Measurements from ENCODE around the gene TMEM97.
"Not testable (repeated sequence)": the region's sequence is repeated elsewhere in the genome, so short reads cannot be mapped to it uniquely, and the experiment has no call there.

TMEM97 gene

DNA sequence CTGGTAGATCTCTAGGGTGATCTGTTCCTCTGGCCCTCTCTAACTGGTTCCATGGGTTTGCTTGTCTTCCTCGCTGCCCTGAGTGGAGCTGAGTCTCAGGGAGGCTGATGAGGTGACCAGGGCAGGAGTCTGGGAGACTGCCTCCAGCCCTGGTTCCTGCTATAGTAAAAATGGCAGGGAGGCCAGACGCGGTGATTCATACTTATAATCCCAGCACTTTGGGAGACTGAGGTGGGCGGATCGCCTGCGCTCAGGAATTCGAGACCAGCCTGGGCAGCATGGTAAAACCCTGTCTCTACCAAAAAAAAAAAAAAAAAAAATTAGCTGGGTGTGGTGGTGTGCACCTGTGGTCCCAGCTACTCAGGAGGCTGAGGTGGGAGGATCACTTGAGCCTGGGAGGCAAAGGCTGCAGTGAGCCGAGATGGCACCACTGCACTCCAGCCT, 19.8 kb downstream of the TMEM97 start:
- DNase-seq = not testable (repeated sequence)

DNA sequence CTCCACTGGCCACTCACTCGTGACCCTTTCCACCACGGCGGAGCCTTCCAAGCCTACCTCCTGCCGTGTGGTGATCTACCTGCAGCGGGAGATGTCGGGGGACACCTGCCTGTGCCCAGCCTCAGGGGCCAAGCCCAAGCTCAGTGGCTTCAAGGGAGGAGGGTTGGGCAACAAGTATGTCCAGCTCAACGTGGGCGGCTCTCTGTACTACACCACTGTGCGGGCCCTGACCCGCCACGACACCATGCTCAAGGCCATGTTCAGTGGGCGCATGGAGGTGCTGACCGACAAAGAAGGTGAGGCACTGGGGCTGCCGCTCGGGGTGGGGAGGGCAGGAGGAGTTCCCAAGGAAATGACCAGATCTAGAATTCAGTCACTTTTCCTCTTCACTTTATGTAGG, 20.4 kb downstream of the TMEM97 start:
- DNase-seq = no peak

DNA sequence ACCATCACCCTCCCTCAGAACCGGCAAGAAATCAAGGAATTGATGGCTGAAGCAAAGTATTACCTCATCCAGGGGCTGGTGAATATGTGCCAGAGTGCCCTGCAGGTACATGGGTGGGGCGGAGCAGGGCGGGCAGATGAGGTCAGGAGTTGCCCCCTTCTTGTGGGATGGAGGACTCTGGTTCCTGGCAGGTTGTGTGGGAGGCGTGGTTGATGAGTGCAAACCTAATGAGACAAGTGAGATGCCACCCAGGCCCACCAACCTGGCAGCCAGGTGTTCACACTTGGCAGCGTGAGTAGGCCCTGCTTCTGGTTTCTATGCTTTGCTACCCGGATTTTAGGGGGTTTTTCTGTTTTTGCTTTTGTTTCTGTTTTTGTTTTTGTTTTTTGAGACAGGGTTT, 21.4 kb downstream of the TMEM97 start:
- DNase-seq = no peak

DNA sequence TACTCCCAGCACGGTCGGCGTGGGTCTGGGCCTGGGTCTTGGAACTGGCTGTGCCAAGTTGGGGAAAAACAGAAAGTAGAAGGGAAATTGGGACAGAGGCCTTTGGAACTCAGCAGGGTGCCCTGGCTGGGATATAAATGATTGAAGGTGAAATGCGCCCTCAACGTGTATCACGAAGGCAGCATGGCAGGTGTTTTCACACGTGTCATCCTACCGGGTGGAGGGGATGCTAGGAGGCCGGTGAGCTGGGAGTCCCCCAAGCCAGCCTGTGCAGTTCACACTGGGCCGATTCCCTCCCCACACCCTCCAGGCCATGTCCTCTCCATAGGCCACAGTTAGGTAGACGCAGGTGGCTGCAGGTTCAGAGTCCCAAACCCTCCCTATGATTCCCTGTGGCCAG, 22.5 kb downstream of the TMEM97 start:
- no peak for DNase-seq

DNA sequence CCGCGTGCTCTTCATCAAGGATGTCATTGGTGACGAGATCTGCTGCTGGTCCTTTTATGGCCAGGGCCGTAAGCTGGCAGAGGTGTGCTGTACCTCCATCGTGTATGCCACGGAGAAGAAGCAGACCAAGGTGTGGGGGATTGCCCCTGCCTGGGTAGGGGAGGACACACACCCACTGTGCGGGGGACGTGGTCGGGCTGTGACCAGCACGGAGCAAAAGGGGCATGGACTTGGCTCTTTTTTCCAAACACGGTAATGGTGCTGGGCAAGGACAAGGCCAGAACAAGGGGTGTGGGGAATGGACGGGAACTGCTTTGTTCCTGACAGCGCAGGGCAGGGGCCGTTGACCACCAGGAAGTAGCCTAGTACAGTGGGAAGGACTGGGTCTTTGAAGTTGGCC, 23.3 kb downstream of the TMEM97 start:
- no peak for DNase-seq

DNA sequence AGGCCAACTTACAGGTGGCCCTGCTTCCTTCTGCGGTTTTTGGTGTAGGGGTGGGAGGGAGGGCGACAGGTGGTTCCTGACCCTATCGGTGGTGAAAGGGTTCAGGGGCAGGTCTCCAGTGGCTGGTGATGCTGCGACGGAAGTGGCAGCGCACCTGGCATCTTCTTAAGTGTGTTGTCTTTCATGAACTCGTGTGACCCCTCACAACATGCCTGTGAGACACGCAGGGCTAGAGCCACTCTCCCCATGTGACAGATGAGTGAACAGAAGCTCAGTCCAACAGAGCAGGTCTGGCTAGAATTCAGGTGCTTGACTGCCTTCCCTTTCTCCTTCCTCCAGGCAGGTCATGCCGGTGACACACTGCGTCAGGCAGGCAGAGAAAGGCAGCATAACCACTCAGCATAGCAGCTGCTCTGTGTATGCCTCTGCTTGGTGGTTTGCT, 24.5 kb downstream of the TMEM97 start:
- DNase-seq = no peak

DNA sequence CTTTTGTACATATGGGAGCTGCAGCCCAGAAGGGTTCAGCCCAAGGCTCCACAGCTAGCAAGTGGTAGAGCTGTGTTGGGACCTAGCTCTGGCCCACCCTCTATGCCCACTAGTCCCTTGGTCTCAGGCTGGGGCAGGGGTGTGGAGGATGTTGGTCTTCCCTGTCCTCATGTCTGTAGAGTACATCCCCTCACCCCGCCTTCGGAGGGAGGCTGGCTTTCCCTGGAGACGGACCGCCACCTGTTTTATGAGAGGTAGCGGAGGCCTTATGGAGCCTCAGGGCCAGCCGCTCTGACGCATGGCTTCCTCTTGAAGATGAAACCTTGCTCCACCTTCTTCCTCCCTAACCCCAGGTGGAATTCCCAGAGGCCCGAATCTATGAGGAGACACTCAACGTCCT, 25.0 kb downstream of the TMEM97 start:
- DNase-seq = no peak

DNA sequence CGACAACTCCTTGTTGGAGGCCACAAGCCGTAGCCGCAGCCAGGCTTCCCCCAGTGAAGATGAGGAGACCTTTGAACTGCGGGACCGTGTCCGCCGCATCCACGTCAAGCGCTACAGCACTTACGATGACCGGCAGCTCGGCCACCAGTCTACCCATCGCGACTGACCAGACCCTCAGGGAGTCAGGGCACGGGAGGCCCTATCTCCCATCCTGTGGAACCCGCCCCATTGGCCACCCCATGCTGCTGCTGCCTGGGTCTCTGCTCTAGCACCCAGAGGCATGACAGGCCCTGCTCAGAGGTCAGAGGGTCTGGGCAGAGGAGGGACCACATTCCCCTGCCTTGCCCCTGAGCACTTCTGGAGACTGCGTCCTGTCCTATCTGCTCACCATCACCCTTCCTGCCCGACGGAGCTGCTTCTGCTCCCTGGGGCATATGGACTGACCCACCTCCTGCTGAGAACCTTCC, 25.5 kb downstream of the TMEM97 start:
- DNase-seq = no peak

DNA sequence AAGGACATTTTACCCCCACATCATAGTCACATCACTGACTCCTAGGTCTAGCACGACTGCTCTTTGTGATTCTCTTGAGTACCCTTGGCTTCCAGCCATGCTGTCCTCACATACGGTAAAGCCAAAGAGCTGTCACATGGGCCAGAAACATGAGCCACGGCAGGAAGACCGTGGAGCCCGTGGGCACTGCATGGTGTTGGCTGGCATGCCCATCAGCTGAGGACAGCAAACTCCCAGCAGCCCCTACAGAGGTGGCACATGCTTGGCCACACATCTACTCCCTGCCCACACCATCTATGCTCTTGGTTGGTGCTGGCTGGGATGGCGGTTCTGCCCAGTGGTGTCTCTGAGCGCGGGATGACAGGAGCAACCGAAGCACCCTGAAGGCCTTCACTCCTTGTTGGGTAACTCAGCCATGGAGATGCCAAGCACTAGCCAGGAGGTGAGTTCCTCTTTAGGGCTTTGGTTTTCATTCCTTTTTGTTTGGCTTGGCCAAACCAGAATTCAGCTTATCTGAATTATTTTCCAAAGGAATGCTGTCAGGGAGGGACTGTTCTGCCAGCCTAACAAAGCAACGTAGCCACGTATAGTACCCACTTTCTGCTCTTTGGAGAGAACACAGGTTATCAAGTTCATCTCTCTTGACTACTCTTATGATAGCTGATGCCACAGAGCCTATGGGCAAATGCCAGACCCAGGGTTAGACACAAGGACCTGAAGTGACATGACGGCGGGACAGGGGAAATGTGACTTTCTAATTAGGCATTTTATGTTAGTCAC, 26.6 kb downstream of the TMEM97 start:
- DNase-seq = peak; percentile 25

DNA sequence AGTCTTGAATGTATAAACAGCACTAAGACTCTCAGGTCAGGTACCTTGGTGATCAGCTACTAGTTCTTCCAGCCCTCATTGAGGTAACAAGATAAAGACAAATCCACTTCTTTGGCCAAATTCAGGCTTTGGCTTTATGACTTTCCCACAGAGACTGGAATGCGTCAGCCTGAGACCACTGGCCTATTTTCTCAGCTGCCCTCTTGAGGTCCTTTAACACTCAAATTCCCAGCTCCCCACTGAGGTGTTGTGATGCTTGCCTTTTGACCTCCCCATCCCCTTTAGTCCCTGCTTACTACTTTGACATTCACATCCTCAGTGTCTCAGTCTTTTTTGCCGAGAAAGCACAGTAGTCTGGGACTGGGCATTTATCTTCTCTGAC, 27.2 kb downstream of the TMEM97 start:
- no peak for DNase-seq

DNA sequence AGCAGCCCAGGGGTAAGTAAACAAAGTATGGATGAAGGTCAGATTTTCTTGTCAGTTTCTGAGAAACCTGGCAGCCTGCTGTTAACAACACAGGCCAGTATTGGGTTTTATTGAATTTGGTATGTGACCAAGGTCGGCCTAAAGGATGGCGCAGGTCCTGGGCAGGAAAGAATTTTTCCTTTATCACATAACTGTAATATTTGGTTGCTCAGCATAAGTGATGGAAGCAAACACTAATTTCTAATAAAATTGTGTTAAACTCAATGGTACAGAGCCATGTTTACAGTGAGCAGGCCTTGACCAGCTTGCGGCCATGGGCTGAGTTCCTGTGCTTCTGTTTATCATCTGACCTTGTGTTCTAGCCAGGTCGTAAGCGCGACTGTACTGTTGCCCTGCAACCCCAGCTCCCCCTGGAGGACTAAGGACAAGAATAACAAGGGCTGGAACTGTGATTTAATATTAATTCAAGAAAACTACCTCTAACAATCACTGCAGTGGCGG, 27.8 kb downstream of the TMEM97 start:
- no peak for DNase-seq

DNA sequence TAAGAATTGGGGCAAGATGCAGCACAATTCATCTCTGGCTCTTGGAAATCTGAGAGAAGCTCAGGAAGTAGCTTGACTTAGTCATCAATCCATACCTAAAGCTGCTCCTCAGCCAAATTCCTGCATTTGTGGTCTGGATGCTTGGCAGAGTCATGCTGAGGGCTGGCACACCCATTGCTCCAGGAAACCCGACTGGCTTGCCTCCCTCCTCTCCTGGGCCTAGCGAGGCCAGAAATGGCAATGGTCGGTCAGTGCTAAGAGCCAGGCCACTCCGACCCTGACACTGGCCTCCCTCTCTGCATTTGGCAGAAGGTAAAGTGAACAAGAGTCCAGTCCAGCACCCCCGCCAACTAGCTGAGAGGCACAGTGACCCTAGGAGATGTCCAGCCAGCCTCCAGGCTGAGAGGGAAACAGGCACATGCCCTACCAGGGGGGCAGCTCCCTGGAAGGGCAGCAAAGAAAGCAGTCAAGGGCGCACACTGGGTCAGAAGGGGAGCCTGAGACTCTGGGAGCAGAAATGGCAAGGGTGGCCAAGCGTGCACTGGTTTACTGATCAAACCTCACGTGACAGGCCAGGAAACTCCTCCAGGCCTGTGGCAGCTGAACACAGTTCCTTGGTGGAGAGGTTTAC, 28.4 kb downstream of the TMEM97 start:
- DNase-seq = no peak

DNA sequence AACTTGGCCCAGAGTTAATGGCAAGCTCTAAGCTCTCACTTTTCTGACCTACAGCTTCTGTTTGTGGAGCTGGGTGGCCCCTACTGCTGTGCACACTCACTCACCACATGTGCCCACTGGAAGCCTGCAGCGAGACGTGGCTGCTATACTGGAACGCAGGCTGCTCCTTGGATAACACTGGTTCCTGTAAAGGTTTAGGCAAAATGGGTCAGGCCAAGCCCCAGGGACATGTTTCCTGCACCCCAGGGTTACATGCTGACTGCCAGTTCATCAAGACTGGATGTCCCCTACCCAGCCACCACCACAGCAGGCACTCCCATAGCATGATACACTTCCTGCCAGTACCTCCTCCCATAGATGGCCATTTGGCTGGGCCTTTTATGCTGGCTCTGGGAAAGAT, 30.0 kb downstream of the TMEM97 start:
- DNase-seq = no peak

DNA sequence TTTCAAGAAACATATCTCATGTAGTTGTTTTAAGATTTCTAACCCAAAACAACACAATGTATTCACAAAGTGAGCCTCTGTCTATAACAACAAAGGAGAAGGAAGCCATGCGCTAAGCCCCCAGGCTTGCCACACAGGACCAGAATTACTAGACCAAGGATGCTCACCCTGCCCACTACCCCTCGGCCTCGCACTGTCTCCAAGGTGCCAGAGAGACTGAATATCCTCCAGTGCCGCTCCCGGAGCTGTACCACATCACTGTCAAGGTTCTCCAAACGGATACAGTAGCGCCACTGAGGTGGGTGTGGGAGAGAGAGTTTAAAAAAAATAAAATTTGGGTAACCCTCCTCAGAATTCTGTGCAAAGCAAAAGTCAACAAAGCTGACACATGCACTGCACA, 31.3 kb downstream of the TMEM97 start:
- DNase-seq = no peak

DNA sequence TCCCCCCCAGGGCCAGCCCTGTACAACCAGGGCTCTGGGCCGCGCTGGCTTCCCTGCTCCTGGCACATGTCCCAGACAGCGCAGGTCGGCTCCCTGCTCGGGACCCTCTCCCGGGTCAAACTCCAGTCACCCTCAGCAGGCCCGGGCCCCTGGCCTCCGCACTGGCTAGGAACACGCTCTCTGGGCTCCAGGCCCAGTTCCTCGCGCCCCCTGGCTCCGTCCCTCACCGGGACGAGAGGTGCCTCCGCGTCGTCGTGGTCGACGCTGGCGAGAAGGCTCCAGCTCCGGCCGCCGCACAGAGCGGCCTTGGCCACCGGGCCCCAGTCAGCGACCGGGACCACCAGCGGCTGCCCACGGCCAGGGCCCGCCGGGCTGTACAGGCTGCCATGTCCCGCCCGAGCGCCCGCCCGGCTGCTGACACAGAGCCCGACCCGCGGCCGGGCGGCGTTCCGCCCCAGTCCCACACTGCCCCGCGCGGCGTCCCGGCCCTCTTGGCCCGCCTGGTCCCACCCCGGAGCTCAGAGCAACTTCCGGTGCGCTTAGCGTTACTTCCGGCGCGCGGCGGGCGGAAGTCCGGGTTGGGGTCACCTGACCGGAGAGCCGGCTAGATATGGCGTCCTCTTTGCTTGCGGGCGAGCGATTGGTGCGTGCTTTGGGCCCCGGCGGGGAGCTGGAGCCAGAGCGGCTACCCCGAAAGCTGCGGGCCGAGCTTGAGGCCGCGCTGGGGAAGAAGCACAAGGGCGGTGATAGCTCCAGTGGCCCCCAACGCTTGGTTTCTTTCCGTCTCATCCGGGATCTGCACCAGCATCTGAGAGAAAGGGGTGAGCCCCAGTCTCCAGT, 38.3 kb downstream of the TMEM97 start, which contains the start of gene POLDIP2:
Gene POLDIP2 (minus strand): TSS at position 467 of the 840 bp plus-strand sequence. CDS start 79 bp downstream, at position 388.
- peak; percentile 89 for DNase-seq

DNA sequence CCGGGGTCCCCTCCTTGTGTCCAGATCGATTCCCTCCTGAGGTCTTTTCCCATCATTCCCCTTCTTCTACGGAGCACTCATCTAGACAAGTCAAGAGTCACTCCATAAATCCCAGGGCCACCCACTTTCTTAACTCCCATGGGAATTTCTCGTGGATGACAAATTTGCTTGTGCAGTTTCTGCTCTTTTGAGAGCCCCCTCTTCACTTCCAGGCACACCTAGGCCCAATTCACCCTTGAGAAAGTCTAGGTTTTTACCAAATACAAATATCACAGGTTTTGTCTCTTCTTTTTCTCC, 38.8 kb downstream of the TMEM97 start:
- no peak for DNase-seq

DNA sequence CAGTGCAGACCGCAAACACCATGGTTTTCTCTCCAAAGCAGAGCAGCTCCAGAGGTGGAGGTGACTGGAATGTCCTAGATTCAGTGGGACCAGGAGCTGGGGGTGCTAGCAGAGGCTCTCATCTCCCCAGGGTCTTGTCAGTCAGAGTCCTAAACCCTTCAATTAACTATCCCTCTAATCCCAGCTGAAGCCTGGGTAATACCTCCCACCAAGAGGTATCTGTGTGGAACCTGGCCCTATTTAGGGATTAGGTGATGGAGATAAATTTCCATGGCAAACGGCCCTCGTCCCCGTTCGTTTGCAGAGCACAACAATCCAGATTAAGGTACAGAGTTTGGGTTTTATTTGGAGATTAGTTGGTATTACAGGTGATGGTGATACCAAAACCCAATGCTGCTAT, 44.2 kb downstream of the TMEM97 start:
- DNase-seq = no peak

DNA sequence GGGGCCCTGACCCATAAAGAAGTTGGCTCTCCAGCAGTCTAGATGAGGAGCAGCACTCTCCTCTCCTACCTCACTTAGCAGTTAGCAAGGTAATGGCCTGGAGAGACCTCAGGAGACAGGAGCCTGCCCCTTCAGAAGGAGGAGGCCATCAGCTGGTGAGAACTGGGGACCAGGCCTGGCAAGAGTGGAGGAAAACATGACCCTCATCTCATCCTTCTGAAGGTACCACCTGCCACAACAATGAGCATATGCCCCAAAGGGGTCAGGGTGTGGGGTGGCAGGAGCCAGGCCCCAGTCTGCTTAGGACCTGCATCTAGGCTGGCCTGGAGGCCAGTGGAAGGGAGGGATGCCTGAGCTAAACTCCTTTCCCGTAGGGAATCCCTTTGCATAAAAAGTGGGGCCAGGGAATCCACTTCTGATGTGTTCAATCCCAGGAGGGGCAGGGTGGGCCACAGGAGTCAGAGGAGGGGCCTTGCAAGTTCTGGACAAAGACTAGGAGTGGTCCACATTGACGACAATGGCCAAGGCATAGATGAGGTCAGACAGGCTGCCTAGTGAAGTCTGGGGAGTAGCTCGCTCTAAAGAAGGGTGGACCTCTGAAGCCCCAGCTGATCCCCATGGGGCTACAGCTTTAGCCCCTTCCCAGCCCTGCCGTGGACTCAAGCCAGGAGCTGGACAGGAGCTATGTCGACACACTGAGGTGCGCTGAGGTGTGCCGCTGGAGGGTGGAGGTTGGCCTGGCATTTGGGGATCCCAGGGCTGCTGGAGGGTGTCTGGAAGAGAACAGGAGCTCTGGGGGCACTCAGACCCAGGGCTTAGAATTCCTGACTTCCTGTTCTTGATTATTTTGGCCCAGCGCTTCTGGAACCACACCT, 45.0 kb downstream of the TMEM97 start:
- DNase-seq = no peak

DNA sequence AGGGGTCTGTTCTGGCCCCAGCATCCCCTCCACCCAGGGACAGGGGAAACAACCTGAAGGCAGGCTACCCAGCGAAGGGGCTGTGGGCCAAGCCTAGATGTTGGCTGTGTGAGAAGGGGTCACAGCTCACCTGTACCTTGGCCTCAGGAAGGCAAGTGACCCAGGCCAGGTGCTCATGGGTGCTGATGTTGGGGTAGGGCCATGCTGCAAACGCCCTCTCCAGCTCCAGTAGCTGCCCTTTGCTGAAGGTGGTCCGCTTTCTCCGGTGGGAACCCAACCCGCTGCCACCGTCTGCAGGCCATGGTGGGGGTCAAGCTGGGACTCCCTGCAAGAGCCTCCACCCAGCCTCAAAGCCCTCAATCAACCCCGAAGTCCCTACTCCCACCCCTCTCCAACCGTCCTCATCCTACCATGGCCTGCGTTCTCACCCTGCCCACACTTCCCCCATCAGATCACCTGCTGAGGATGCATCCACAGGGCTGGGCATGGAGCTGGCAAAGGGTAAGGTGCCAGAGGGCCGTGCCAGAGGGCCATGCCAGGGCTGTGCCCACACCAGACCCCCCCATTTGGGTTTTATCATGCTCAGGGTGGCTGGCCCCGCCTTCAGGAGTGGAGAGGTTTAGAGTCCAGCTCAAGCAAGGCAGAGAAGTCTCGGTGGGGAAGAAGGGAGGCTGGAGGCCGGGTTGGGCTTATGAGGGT, 45.8 kb downstream of the TMEM97 start, which contains the start of gene SEBOX:
Gene SEBOX (minus strand): TSS at position 535 of the 699 bp plus-strand sequence. CDS start 48 bp downstream, at position 487.
- DNase-seq = no peak

DNA sequence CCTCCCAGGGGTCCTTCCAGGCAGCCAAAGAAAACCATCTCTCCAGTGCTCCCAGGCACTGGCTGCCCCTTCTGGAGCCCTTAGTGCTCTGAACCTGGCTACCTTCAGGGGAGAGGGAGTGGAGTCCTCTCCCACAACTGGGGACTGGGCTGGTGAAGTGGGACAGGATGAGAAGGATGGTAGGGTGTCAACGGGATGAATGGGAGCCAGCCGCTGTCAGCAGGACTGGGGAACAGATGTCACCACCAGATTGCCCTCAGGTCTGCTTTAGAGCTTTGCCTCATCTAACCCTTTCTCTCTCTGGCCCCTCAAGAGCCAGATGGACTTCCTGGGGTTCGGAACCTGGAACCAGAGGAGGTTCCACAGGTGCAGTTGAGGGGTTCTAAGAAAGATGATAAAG, 46.5 kb downstream of the TMEM97 start:
- no peak for DNase-seq

DNA sequence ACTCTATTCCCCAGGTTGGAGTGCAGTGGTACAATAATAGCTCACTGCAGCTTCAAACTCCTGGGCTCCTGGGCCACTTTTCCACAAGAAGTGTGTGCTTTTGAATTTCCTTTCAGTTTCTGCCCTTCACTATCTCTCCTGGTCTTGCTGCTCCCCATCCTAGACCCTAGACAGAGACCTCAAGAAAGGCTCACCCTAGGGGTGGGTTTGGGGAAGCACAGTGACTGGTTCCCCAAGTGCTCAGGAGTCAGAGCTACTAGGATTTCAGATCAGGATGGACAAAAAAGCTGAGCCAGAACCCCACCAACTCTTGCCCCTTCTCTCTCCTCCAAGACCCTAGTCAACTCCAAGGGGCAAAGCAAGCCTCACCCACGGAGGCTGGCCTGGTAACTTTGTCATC, 47.6 kb downstream of the TMEM97 start:
- no peak for DNase-seq

Measured in NCI-H1105 treated with DMSO at 0.1 percent for 48 hours (cell line).